GM21529 (cell line): ENCODE results near the gene AP1S1.

ENCODE experiments used
- ATAC-seq: cut with Tn5 transposase; IDR thresholded peaks from one replicate; pipeline ENCODE4 v1.9.1; 2021; ENCODE audit not compliant: unreplicated experiment

Gene AP1S1

GRCh38 chr7:101169838-101170551 lies 15.7 kb downstream of the AP1S1 start:
- ATAC-seq = no peak

DNA sequence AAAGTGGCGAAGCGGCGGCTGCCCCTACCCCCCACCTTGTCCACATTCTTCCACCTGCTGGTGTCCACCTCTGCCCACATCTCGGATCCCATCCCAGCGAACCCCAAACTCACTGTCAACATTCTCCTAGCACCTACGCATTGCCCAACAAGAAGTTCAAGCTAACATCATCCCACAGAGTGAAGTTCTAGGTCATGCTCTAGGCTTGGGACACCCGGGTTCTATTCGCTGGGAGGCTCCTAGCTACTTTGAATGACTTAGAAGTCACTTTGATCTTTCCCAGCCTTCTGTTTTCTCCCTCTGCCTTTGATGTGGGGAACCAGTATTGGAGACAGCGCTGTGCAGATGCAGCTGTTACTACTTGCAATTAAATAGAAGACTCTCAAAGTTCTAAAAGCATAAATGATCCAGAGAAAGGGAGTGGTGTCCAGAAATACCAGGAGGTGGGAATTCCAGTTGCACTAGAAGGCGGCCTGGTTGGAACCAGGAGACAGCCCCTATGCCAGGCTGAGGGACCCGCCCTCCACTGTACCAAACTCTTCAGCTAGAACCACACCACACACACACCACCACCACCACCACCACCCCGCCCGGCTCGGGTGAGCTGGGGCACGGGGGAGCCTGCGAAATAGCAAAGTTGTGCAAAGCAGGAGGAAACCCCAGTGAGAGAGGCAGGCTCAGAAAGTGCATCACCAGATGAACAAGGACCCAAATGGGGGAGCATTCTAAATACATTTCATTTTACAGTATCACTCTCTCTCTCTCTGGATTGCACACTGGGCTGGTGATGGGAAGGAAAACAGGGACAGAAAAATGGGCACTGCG lies 16.6 kb downstream of the AP1S1 start:
- no peak for ATAC-seq

DNA sequence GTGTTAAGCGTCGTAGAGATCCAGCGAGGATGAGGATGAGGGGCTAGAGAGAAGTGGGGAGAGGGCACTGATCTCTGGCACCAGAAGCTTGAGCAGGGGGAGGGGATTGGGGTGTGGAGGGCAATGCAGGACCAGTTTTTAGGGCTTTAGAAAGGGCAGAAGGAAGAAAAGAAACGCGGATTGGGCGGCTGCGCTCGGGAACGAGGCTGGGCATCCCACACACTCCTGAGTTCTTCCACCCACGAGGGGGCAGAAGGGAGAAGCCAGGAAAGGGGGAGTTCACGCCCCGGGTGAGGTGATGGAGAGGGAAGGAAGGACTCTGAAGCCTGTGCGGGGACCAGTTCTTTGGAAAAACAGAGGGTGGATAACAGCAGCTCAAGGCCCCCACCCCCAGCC lies 17.2 kb downstream of the AP1S1 start:
- no peak for ATAC-seq

GRCh38 chr7:101172005-101172853 lies 18.0 kb downstream of the AP1S1 start:
- no peak for ATAC-seq

DNA sequence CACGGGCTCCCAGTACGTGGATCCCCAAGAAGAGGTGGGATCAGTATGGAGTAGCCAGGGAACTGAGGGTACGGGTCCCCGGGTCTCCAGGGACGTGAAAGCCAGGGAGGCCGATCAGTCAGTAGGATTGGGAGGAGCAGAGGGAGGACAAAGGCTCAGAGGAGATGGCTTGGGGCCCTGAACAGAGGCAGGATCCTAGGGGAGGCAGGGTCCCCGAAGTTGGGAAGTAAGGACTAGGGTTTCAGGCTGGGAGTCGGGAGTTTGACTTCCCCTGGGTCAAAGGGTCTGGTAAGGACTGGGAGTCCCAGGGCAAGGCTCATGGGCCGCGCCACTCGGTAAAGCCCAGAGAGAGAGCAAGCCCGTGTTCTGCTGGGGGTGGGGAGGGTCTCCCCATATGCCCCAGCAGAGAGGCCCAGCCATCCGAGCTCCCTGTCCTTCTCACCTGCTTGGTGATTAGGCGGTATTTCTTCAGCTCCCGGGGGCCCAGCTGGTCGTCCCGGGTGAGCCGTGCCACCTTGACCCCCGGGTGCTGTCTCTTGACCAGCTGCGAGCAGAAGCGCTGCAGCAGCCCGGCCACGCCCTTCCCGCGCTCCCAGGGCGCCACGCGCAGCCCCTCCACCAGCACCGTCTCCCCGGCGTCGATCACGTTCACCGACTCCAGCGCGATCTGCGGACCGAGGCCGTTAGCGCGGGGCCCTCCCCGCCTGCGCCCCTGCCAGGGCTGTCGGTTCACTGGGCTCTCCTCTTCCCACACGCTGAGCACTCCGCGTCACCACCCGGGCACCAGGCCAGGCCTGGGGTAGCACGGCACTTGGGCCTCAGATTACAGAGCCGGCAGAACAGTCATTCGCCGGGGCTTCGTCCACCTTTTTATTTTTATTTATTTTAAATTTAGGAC lies 18.8 kb downstream of the AP1S1 start:
- ATAC-seq = no peak

DNA sequence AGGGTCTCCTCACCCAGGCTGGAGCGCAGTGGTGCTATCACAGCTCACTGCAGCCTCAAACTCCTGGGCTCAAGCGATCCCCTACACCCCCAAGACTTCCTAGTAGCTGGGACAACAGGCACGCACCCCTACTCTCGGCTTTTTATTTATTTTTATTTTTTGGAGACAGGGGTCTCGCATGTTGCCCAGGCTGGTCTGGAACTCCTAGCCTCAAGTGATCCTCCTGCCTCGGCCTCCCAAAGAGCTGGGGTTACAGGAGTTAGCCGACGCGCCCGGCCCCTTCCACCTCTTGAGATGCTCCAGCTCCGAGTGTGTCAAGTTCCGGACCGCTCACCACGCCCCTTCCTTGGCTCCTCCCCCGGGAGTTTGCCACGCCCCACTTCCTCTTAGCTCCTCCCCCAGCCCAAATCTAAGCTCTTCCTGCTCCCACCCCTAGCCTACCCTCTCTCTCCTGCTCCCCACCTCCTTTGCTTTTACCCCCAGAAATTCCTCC lies 19.5 kb downstream of the AP1S1 start:
- ATAC-seq = no peak

DNA sequence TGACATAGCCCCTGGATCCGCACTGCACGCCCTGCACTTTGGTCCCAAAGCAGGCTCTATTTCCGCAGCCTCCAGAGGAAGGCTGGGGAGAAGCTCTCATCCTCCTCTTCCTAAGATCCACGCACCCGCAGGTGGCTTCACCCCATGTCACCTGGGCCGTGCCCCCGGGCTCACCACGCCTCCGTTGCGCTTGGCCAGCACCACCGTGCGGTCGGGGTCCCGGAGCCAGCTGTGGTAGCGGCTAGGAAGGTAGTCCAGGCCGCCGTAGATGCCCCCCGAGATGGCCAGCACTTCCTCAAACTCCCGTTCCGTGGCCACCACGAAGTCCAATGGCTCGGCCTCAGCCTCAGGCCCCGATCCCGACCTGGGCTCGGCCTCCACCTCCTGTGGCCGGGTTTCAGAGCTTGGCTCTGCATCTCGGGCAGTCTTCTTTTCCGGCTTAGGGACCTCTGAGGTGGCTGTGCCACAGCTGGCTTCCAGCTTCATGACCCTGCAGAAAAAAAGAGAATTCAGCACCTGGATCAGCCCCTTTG lies 20.1 kb downstream of the AP1S1 start:
- ATAC-seq = no peak

- no peak for ATAC-seq
Observed at GRCh38 chr7:101175664-101176063, 21.4 kb downstream of the AP1S1 start.

- no peak for ATAC-seq
Observed at GRCh38 chr7:101177644-101178043, 23.4 kb downstream of the AP1S1 start.

DNA sequence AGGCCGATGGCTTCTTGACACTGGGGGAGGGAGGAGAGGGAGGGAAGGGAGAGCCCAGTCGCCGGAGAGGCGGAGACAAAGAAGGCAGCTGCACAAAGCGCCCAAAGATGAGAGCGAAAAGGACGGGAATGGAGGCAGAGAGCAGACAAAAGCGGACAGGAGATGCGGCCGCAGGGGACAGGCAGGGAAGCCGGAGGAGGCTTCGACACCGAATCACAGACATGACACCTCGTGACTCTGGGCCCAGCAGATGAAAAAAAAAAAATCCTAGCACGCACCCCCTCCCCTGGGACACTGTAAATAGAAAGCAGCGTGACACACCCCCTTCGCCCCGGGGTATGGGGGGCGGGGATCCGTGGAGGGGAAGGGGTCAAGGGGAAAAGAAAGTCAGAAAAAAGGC lies 24.8 kb downstream of the AP1S1 start:
- no peak for ATAC-seq

- no peak for ATAC-seq
Observed at GRCh38 chr7:101179713-101180112, 25.4 kb downstream of the AP1S1 start.

DNA sequence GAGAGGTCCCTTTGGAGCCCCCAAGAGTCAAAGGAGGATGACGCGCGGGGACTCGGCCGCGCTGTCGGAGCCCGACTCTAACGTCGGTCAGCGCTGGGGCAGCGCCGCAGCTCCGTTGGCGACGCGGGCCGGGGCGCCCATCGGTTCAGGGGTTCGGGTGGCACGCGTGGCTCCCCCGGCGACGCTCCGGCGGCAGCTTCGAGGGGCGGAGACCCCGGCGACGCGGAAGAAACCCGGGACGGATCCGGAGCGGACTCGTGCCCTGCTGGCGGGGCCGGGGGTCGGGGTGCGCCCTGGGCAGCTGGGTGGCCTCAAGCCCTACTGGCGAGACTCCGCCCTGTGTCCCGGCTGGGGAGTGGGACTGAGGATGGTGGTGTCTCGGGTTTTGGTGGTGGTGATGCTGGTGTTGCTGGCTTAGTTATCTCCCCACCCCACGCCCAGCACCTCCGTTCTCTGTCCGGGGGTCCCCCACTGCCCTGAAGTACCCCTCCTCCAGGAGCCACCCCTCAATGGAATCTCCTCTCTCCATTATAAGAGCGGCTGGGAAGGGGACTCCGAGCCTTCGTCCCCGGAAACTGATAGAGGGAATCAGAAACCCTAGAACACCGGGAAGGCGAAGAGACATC lies 26.0 kb downstream of the AP1S1 start, which contains the start of gene NAT16:
NAT16 (minus strand) TSS at position 164 of the 626 bp plus-strand sequence. CDS start 5,486 bp downstream, outside the sequence.
- no peak for ATAC-seq

DNA sequence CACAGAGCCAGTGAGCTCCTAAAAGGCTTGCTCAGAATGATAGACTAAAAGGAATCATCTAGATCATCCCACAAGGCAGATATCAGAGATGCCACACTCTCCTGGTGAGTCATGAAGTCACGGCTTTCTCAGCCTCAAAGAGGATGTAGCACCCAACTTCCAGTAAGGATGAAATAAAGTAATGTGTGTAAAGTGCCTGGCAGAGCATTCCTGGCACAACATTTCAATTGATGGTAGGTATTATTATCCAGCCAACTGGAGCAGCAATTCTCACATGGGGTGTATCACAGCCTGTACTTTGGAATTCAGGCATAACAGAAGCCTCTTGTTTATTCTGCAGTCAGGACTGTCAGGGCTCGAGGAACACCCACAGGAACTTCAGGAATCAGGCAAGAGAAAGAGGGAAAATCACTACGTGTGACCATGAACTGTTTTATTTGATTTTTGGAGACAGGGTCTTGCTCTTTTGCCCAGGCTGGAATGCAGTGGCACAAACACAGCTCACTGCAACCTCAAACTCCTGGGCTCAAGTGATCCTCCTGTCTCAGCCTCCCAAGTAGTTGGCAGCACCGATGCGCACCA lies 31.1 kb downstream of the AP1S1 start:
- no peak for ATAC-seq

DNA sequence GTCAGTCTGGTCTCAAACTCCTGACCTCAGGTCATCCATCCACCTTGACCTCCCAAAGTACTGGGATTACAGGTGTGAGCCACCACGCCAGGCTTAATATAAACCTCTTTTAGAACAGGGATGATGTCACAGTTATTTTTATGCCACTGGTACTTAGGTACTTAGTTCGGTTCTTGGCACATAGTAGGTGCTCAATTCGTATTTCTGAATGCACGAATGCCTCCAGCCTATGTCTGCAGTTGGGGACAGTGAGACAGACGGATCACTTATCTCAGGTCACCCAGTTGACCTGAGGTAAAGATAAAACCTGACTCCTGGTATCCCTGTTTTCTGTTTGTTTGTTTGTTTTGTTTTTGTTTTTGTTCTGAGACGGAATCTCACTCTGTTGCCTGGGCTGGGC lies 31.9 kb downstream of the AP1S1 start:
- no peak for ATAC-seq

DNA sequence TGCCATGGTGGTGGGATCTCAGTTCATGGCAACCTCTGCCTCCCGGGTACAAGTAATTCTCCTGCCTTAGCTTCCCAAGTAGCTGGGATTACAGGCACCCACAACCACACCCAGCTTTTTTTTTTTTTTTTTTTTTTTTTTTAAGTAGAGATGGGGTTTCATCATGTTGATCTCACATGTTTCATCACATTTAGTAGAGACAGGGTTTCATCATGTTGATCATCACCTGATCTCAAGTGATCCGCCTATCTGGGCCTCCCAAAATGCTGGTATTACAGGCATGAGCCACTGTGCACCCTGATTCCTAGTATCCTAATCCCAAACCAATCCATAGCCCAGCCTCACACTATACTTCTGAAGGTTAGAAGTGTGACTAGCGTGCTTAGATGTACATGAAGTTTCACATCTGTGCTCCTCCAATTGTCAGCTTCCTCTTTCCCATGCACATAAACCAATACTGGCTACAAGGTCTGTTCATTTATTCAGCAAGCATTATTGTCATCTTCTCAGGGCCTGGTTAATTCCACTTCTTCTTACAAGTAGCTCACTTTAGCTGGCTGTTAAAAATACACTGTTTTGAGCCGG lies 32.7 kb downstream of the AP1S1 start:
- ATAC-seq = no peak

DNA sequence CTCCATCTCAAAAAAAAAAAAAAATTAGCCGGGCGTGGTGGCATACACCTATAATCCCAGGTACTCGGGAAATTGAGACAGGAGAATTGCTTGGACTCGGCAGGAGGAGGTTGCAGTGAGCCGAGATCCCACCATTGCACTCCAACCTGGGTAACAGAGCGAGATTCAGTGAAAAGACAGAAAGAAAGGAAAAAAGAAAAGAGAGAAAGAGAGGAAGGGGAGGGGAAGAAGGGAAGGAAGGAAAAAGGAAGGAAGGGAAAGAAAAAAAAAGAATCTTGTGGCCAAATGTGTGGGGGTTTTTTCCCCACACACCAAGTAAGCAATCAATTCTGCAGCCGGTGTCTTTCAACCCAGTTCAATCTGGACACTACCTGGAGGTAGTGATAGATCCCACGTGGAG lies 34.8 kb downstream of the AP1S1 start:
- ATAC-seq = no peak

- ATAC-seq = no peak
Observed at GRCh38 chr7:101195884-101196283, 41.6 kb downstream of the AP1S1 start.

- no peak for ATAC-seq
Observed at GRCh38 chr7:101197991-101198390, 43.7 kb downstream of the AP1S1 start.

- ATAC-seq = no peak
Observed at GRCh38 chr7:101198476-101198875, 44.2 kb downstream of the AP1S1 start.
